Motor neuron (in vitro differentiated cells): ENCODE measurements around the gene TPSD1. TPM values are rescaled to one million over a fixed set of nuclear protein-coding genes. Genes with fewer than 3 reads are reported as not detected.

Source experiments
- ATAC-seq, 8 experiments: fragments of 200-7000 bp; cut with Tn5 transposase; replicated peaks in 6 of 8; 2 replicates each; pipeline ENCODE4 v1.8.0; 2021; ENCODE audit warnings: mild to moderate bottlenecking in 8 of 8, moderate library complexity in 8 of 8
- H3K27ac ChIP-seq, 2 donors: fragments of 250-450 bp; sonication (Bioruptor Pico); 2 replicates each; pipeline ENCODE4 v1.9.0; 2021; ENCODE audit warnings: antibody characterized with exemption in 2 of 2, mild to moderate bottlenecking in 2 of 2, moderate library complexity in 1 of 2
- H3K4me1 ChIP-seq, 2 donors: fragments of 250-450 bp; sonication (Bioruptor Pico); replicated peaks in 1 of 2; 2 replicates each; pipeline ENCODE4 v1.6.1; 2021; ENCODE audit warnings: antibody characterized with exemption in 2 of 2, mild to moderate bottlenecking in 2 of 2, moderate library complexity in 1 of 2
- H3K4me3 ChIP-seq, 5 donors: fragments of 250-450 bp; sonication (Bioruptor Pico); 2 replicates each; pipeline ENCODE4 v1.9.0; 2021; ENCODE audit warnings: antibody characterized with exemption in 5 of 5, mild to moderate bottlenecking in 5 of 5, moderate library complexity in 4 of 5
- WGBS, 10 experiments: fragments of 450-650 bp; shearing (Covaris generic); methylation state at CpG; one replicate each; pipeline ENCODE4 v1.0.0; 2022; 5-methylcytosine and 5-hydroxymethylcytosine counted together
- in situ Hi-C, 9 experiments: fragments of 400-800 bp; cut with MboI; loops; one replicate each; pipeline ENCODE4 v1.15.0; 2021; ENCODE audit warnings: low sequenced_read_pairs in 9 of 9, low pct_unique_long_range_greater_than_20kb in 2 of 9; ENCODE audit not compliant: unreplicated experiment in 9 of 9
- total RNA-seq, 8 experiments: library from RNA; unstranded; fragments of 300-600 nt; gene quantifications; 2 replicates each; pipeline versions ENCODE4 v1.2.3 to v1.2.4, GENCODE V29; 2022

TPSD1 gene
- total RNA-seq, 8 experiments from 2014 or later = 0.14 to 0.28 (median 0.24) TPM; not detected in 5

DNA sequence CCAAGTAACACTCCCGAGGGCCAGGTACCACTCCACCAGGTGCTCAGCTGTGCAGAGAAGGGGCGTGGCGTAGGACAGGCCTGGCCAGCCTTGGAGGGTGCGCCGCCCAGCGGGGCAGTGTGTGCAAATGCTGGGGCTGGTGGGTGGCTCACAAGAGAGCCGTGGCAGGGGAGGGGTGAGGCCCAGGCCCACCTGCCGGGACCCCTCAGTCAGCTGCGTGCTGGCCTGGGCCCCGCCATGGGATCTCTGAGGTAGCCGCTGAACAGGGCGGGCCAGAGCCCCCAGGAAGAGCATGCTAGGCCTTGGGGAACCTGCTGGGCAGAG, 39.6 kb upstream of the TPSD1 start:
- H3K4me3 ChIP-seq = no peak overlapping the region
- no peaks in the 10 kb centered on the region for H3K4me1 ChIP-seq
- ATAC-seq = no peak
- in situ Hi-C loops = no loop called here
- H3K27ac ChIP-seq = no peak overlapping the region
- WGBS, 10 experiments = 83% methylated on average over 2 of the region's 12 CpGs; no CpG with 5 or more reads in 9 of the 10 experiments

DNA sequence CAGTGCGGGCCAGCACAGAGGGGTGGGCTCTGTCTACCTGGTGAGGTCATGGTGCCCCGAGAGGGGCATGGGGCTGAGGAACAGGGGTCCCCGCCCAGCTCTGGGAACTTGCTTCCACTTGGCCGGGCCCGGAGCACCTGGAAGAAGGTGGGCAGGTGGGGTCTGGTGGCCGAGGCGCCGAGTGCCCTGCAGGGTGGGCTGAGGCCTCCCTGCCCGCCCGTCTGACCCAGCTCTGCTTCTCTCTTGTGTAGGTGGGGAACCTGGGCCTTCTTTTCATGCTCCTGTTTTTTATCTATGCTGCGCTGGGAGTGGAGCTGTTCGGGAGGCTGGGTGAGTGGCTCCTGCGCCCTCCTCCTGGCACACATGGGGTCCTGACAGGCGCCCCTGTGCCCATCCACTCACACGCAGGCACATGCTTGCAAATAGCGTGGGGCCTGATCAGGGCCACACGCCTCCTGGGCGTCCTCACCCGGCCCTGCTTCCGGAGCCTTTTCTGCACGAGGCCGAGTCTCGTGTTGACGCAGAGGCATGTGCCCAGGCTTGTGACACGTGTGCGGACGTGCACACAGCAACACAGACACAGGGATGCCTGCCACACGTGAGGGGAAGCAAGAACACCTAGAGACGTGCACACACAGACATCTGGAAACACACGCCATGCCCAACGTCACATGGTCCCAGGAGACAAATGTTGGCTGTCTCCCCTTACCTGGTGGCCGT, 39.0 kb upstream of the TPSD1 start:
- no peak overlapping the region for H3K4me3 ChIP-seq
- no peak overlapping the region for H3K27ac ChIP-seq
- no peak for ATAC-seq
- 20 to 96% methylated on average over 2 to 9 of the region's 32 CpGs; no CpG with 5 or more reads in 8 of the 10 experiments for WGBS, 10 experiments
- H3K4me1 ChIP-seq = no peaks in the 10 kb centered on the region
- in situ Hi-C loops = no loop called here

- ATAC-seq = peak in 2 of 8 experiments; percentile 1 to 8
- in situ Hi-C loops = no loop called here
- 60 to 66% methylated on average over 3 to 4 of the region's 24 CpGs; no CpG with 5 or more reads in 8 of the 10 experiments for WGBS, 10 experiments
- Histone ChIP-seq H3K4me3 (no peak overlapping the region), H3K27ac (no peak overlapping the region), H3K4me1 (no peaks in the 10 kb centered on the region)
These were observed 38.3 kb upstream of the TPSD1 start for GRCh38 chr16:1217526-1217925.

- H3K4me3 ChIP-seq = no peak overlapping the region
- no peak for ATAC-seq
- H3K27ac ChIP-seq = no peak overlapping the region
- WGBS, 10 experiments = 98 to 100% methylated on average over 1 to 7 of the region's 49 CpGs; no CpG with 5 or more reads in 8 of the 10 experiments
- in situ Hi-C loops = no loop called here
- H3K4me1 ChIP-seq = no peaks in the 10 kb centered on the region
These were observed 37.6 kb upstream of the TPSD1 start for GRCh38 chr16:1218061-1218929.

- no peak for ATAC-seq
These were observed 36.8 kb upstream of the TPSD1 start for GRCh38 chr16:1218930-1219611.

DNA sequence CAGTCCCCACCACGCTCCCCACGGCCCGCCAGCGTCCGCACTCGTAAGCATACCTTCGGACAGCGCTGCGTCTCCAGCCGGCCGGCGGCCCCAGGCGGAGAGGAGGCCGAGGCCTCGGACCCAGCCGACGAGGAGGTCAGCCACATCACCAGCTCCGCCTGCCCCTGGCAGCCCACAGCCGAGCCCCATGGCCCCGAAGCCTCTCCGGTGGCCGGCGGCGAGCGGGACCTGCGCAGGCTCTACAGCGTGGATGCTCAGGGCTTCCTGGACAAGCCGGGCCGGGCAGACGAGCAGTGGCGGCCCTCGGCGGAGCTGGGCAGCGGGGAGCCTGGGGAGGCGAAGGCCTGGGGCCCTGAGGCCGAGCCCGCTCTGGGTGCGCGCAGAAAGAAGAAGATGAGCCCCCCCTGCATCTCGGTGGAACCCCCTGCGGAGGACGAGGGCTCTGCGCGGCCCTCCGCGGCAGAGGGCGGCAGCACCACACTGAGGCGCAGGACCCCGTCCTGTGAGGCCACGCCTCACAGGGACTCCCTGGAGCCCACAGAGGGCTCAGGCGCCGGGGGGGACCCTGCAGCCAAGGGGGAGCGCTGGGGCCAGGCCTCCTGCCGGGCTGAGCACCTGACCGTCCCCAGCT, 35.7 kb upstream of the TPSD1 start:
- in situ Hi-C loops = no loop called here
- 93 to 100% (median 97%) methylated on average over 6 to 20 of the region's 55 CpGs; no CpG with 5 or more reads in 7 of the 10 experiments for WGBS, 10 experiments
- ATAC-seq = peak in 1 of 8 experiments; percentile 3

More at GRCh38 chr16:1218930-1219611, 36.8 kb upstream of the TPSD1 start:
- Histone ChIP-seq H3K4me1 (no peaks in the 10 kb centered on the region), H3K27ac (no peak overlapping the region), H3K4me3 (no peak overlapping the region)
- 80 to 98% methylated on average over 2 to 9 of the region's 24 CpGs; no CpG with 5 or more reads in 8 of the 10 experiments for WGBS, 10 experiments
- in situ Hi-C loops = no loop called here

GRCh38 chr16:1220841-1221627, 34.8 kb upstream of the TPSD1 start:
- WGBS, 10 experiments = 33 to 100% (median 95%) methylated on average over 3 to 23 of the region's 48 CpGs; no CpG with 5 or more reads in 6 of the 10 experiments
- in situ Hi-C loops = no loop called here
- ATAC-seq = peak in 1 of 8 experiments; percentile 22

More for the DNA sequence above, 35.7 kb upstream of the TPSD1 start:
- Histone ChIP-seq H3K4me3 (no peak overlapping the region), H3K4me1 (no peaks in the 10 kb centered on the region), H3K27ac (no peak overlapping the region)

GRCh38 chr16:1221628-1222552, 34.0 kb upstream of the TPSD1 start:
- no peaks in the 10 kb centered on the region for H3K4me1 ChIP-seq
- in situ Hi-C loops = no loop called here
- no peak overlapping the region for H3K4me3 ChIP-seq
- no peak overlapping the region for H3K27ac ChIP-seq
- WGBS, 10 experiments = 20 to 98% (median 60%) methylated on average over 1 to 17 of the region's 40 CpGs; no CpG with 5 or more reads in 5 of the 10 experiments
- ATAC-seq = peak in 1 of 8 experiments; percentile 65

More at GRCh38 chr16:1220841-1221627, 34.8 kb upstream of the TPSD1 start:
- Histone ChIP-seq H3K4me1 (no peaks in the 10 kb centered on the region), H3K27ac (no peak overlapping the region), H3K4me3 (no peak overlapping the region)

GRCh38 chr16:1222553-1223354, 33.1 kb upstream of the TPSD1 start:
- peak in 1 of 8 experiments; percentile 9 for ATAC-seq

GRCh38 chr16:1223355-1224214, 32.3 kb upstream of the TPSD1 start:
- Histone ChIP-seq H3K4me3 (no peak overlapping the region), H3K27ac (no peak overlapping the region), H3K4me1 (no peaks in the 10 kb centered on the region)
- no peak for ATAC-seq
- in situ Hi-C loops = no loop called here
- 60 to 92% (median 80%) methylated on average over 1 to 8 of the region's 38 CpGs; no CpG with 5 or more reads in 5 of the 10 experiments for WGBS, 10 experiments

More at GRCh38 chr16:1222553-1223354, 33.1 kb upstream of the TPSD1 start:
- 50 to 92% (median 58%) methylated on average over 1 to 6 of the region's 25 CpGs; no CpG with 5 or more reads in 6 of the 10 experiments for WGBS, 10 experiments
- no peak overlapping the region for H3K27ac ChIP-seq
- in situ Hi-C loops = no loop called here
- H3K4me1 ChIP-seq = no peaks in the 10 kb centered on the region
- no peak overlapping the region for H3K4me3 ChIP-seq
